Measurements from ENCODE around the gene CBFA2T3.

CBFA2T3 gene

GRCh38 chr16:88936556-88937205, 40.3 kb downstream of the CBFA2T3 start:
- ATAC-seq = no peak
- peaks cover 66% of the 10 kb centered on the region for H3K27me3 Mint-ChIP-seq
- peaks cover 15% of the 10 kb centered on the region for H3K4me1 Mint-ChIP-seq
- H3K4me3 Mint-ChIP-seq = no peak overlapping the region
- no peak for DNase-seq
- H3K9me3 Mint-ChIP-seq = no peaks in the 10 kb centered on the region
- H3K27ac Mint-ChIP-seq = no peak overlapping the region

- Mint-ChIP-seq H3K4me3 (no peak overlapping the region), H3K9me3 (no peaks in the 10 kb centered on the region), H3K4me1 (peaks cover 15% of the 10 kb centered on the region), H3K27ac (no peak overlapping the region), H3K27me3 (peaks cover 69% of the 10 kb centered on the region)
- no peak for DNase-seq
- peak; percentile 38 for ATAC-seq
Observed at GRCh38 chr16:88936008-88936555, 40.9 kb downstream of the CBFA2T3 start.

GRCh38 chr16:88934066-88934667, 42.8 kb downstream of the CBFA2T3 start:
- no peak for ATAC-seq
- Mint-ChIP-seq H3K9me3 (peaks cover 0 to 7% of the 10 kb centered on the region in 2 donors), H3K4me1 (peaks cover 5% of the 10 kb centered on the region)

GRCh38 chr16:88932929-88933328, 44.1 kb downstream of the CBFA2T3 start:
- Mint-ChIP-seq H3K27me3 (peaks cover 44% of the 10 kb centered on the region), H3K4me1 (no peaks in the 10 kb centered on the region), H3K27ac (no peak overlapping the region), H3K9me3 (peaks cover 0 to 7% of the 10 kb centered on the region in 2 donors), H3K4me3 (no peak overlapping the region)
- DNase-seq (no peak), ATAC-seq (no peak)

More at GRCh38 chr16:88934066-88934667, 42.8 kb downstream of the CBFA2T3 start:
- H3K27ac Mint-ChIP-seq = no peak overlapping the region
- H3K4me3 Mint-ChIP-seq = no peak overlapping the region
- H3K27me3 Mint-ChIP-seq = peaks cover 57% of the 10 kb centered on the region
- no peak for DNase-seq

GRCh38 chr16:88931936-88932335, 45.1 kb downstream of the CBFA2T3 start:
- DNase-seq = no peak
- H3K27me3 Mint-ChIP-seq = peaks cover 34% of the 10 kb centered on the region
- ATAC-seq = no peak
- no peak overlapping the region for H3K4me3 Mint-ChIP-seq
- peaks cover 0 to 7% of the 10 kb centered on the region in 2 donors for H3K9me3 Mint-ChIP-seq
- H3K27ac Mint-ChIP-seq = no peak overlapping the region
- no peaks in the 10 kb centered on the region for H3K4me1 Mint-ChIP-seq

GRCh38 chr16:88931373-88931900, 45.6 kb downstream of the CBFA2T3 start:
- Mint-ChIP-seq H3K4me1 (no peaks in the 10 kb centered on the region), H3K4me3 (no peak overlapping the region), H3K27ac (no peak overlapping the region), H3K27me3 (peaks cover 29% of the 10 kb centered on the region), H3K9me3 (peaks cover 0 to 7% of the 10 kb centered on the region in 2 donors)
- ATAC-seq (no peak), DNase-seq (no peak)

GRCh38 chr16:88930716-88931115, 46.3 kb downstream of the CBFA2T3 start:
- DNase-seq (no peak), ATAC-seq (no peak)
- Mint-ChIP-seq H3K4me3 (no peak overlapping the region), H3K27me3 (peaks cover 22% of the 10 kb centered on the region), H3K4me1 (no peaks in the 10 kb centered on the region), H3K27ac (no peak overlapping the region), H3K9me3 (peaks cover 0 to 7% of the 10 kb centered on the region in 2 donors)

- Mint-ChIP-seq H3K4me3 (no peak overlapping the region), H3K4me1 (no peaks in the 10 kb centered on the region), H3K9me3 (peaks cover 0 to 7% of the 10 kb centered on the region in 2 donors), H3K27me3 (peaks cover 6% of the 10 kb centered on the region), H3K27ac (no peak overlapping the region)
- DNase-seq (no peak), ATAC-seq (no peak)
Observed at GRCh38 chr16:88929091-88929445, 47.9 kb downstream of the CBFA2T3 start.

GRCh38 chr16:88928405-88929090, 48.5 kb downstream of the CBFA2T3 start:
- ATAC-seq (no peak), DNase-seq (no peak)
- peaks cover 5% of the 10 kb centered on the region for H3K27me3 Mint-ChIP-seq
- peaks cover 0 to 7% of the 10 kb centered on the region in 2 donors for H3K9me3 Mint-ChIP-seq
- H3K4me3 Mint-ChIP-seq = no peak overlapping the region
- H3K4me1 Mint-ChIP-seq = no peaks in the 10 kb centered on the region
- H3K27ac Mint-ChIP-seq = no peak overlapping the region

- Mint-ChIP-seq H3K27me3 (peaks cover 5% of the 10 kb centered on the region), H3K27ac (no peak overlapping the region), H3K9me3 (peaks cover 0 to 7% of the 10 kb centered on the region in 2 donors), H3K4me3 (no peak overlapping the region), H3K4me1 (no peaks in the 10 kb centered on the region)
- no peak for ATAC-seq
- no peak for DNase-seq
Observed at GRCh38 chr16:88927661-88928060, 49.3 kb downstream of the CBFA2T3 start.

GRCh38 chr16:88927010-88927409, 50.0 kb downstream of the CBFA2T3 start:
- DNase-seq = no peak
- no peak overlapping the region for H3K4me3 Mint-ChIP-seq
- H3K4me1 Mint-ChIP-seq = peaks cover 2% of the 10 kb centered on the region
- H3K27ac Mint-ChIP-seq = peak overlapping the region in 1 of 2 donors; percentile 28
- peaks cover 5% of the 10 kb centered on the region for H3K27me3 Mint-ChIP-seq
- ATAC-seq = no peak
- H3K9me3 Mint-ChIP-seq = peaks cover 0 to 7% of the 10 kb centered on the region in 2 donors

- Mint-ChIP-seq H3K27ac (no peak overlapping the region), H3K27me3 (peaks cover 5% of the 10 kb centered on the region), H3K9me3 (peaks cover 0 to 7% of the 10 kb centered on the region in 2 donors), H3K4me3 (no peak overlapping the region), H3K4me1 (peaks cover 8% of the 10 kb centered on the region)
- DNase-seq (no peak), ATAC-seq (no peak)
Observed at GRCh38 chr16:88926374-88926990, 50.5 kb downstream of the CBFA2T3 start.

- Mint-ChIP-seq H3K27ac (peak overlapping the region in 1 of 2 donors; percentile 42), H3K4me1 (peaks cover 17% of the 10 kb centered on the region), H3K4me3 (no peak overlapping the region), H3K27me3 (no peaks in the 10 kb centered on the region), H3K9me3 (peaks cover 0 to 7% of the 10 kb centered on the region in 2 donors)
- no peak for DNase-seq
- no peak for ATAC-seq
Observed at GRCh38 chr16:88925540-88925887, 51.5 kb downstream of the CBFA2T3 start.

- Mint-ChIP-seq H3K4me1 (peaks cover 17% of the 10 kb centered on the region), H3K27ac (no peak overlapping the region), H3K4me3 (no peak overlapping the region), H3K27me3 (no peaks in the 10 kb centered on the region), H3K9me3 (peaks cover 0 to 3% of the 10 kb centered on the region in 2 donors)
- peak; percentile 75 for ATAC-seq
- DNase-seq = peak in 1 of 2 donors; percentile 37
Observed at GRCh38 chr16:88924834-88925539, 52.0 kb downstream of the CBFA2T3 start.
